Measurements from ENCODE around the gene SLC4A8.

- TF ChIP-seq YY1 (IDR thresholded peaks at IDR 0.05; ENCODE audit: insufficient read depth, insufficient read length), result no peak
- no peak for TF ChIP-seq SUZ12 (IDR thresholded peaks at IDR 0.05; ENCODE audit: extremely low read depth, insufficient read depth, insufficient read length)
Measured at GRCh38 chr12:51393676-51394545, 30.7 kb upstream of the SLC4A8 start.
